Measurements from ENCODE around the gene MICU1.

DNA sequence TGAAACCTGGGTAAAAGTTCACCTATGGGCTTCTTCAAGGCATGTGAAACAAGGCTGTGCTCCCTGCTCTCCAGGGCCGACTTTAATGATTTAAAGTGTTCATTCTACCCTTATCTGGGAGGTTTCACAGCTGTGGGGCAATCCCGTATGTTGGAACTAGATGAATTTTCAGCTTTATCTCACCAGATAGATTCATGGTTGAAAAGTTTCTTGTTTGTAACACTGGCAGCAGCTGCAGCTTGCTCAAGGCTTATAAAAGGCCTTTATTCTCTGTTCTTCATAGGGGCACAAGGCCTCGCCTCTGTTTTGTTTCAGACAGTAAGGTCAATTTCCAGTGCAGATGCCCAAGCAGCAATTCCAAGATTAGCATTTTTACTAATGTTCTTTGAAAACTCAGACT, 200.7 kb downstream of the MICU1 start:
- no peak for TF ChIP-seq IRF2 (CRISPR knock-in tag; IDR thresholded peaks at IDR 0.05; ENCODE audit: borderline replicate concordance, low read depth)
- no peak for TF ChIP-seq FOXJ3 (CRISPR knock-in tag; IDR thresholded peaks at IDR 0.05; ENCODE audit: borderline replicate concordance)
- no peak for TF ChIP-seq RELA (CRISPR knock-in tag; IDR thresholded peaks at IDR 0.05; ENCODE audit: borderline replicate concordance)
- TF ChIP-seq, protein P1, sequence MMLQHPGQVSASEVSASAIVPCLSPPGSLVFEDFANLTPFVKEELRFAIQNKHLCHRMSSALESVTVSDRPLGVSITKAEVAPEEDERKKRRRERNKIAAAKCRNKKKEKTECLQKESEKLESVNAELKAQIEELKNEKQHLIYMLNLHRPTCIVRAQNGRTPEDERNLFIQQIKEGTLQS (CRISPR knock-in tag; conservative IDR thresholded peaks at IDR 0.05), result no peak
- TF ChIP-seq, protein P2, sequence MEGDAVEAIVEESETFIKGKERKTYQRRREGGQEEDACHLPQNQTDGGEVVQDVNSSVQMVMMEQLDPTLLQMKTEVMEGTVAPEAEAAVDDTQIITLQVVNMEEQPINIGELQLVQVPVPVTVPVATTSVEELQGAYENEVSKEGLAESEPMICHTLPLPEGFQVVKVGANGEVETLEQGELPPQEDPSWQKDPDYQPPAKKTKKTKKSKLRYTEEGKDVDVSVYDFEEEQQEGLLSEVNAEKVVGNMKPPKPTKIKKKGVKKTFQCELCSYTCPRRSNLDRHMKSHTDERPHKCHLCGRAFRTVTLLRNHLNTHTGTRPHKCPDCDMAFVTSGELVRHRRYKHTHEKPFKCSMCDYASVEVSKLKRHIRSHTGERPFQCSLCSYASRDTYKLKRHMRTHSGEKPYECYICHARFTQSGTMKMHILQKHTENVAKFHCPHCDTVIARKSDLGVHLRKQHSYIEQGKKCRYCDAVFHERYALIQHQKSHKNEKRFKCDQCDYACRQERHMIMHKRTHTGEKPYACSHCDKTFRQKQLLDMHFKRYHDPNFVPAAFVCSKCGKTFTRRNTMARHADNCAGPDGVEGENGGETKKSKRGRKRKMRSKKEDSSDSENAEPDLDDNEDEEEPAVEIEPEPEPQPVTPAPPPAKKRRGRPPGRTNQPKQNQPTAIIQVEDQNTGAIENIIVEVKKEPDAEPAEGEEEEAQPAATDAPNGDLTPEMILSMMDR (IDR thresholded peaks at IDR 0.05), result no peak
- no peak for TF ChIP-seq ZNF317 (CRISPR knock-in tag; IDR thresholded peaks at IDR 0.05; ENCODE audit: borderline replicate concordance, low read depth)
- TF ChIP-seq JUN (CRISPR knock-in tag; IDR thresholded peaks at IDR 0.05), result no peak
- TF ChIP-seq TEAD4 (CRISPR knock-in tag; IDR thresholded peaks at IDR 0.05), result no peak
- no peak for TF ChIP-seq NFYB (CRISPR knock-in tag; conservative IDR thresholded peaks at IDR 0.05; ENCODE audit: low read depth)
- no peak for TF ChIP-seq ELF4 (CRISPR knock-in tag; IDR thresholded peaks at IDR 0.05; ENCODE audit: low read depth)
- TF ChIP-seq, protein P3, sequence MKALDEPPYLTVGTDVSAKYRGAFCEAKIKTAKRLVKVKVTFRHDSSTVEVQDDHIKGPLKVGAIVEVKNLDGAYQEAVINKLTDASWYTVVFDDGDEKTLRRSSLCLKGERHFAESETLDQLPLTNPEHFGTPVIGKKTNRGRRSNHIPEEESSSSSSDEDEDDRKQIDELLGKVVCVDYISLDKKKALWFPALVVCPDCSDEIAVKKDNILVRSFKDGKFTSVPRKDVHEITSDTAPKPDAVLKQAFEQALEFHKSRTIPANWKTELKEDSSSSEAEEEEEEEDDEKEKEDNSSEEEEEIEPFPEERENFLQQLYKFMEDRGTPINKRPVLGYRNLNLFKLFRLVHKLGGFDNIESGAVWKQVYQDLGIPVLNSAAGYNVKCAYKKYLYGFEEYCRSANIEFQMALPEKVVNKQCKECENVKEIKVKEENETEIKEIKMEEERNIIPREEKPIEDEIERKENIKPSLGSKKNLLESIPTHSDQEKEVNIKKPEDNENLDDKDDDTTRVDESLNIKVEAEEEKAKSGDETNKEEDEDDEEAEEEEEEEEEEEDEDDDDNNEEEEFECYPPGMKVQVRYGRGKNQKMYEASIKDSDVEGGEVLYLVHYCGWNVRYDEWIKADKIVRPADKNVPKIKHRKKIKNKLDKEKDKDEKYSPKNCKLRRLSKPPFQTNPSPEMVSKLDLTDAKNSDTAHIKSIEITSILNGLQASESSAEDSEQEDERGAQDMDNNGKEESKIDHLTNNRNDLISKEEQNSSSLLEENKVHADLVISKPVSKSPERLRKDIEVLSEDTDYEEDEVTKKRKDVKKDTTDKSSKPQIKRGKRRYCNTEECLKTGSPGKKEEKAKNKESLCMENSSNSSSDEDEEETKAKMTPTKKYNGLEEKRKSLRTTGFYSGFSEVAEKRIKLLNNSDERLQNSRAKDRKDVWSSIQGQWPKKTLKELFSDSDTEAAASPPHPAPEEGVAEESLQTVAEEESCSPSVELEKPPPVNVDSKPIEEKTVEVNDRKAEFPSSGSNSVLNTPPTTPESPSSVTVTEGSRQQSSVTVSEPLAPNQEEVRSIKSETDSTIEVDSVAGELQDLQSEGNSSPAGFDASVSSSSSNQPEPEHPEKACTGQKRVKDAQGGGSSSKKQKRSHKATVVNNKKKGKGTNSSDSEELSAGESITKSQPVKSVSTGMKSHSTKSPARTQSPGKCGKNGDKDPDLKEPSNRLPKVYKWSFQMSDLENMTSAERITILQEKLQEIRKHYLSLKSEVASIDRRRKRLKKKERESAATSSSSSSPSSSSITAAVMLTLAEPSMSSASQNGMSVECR (CRISPR knock-in tag; IDR thresholded peaks at IDR 0.05; ENCODE audit: borderline replicate concordance), result no peak
- TF ChIP-seq HMGA2 (CRISPR knock-in tag; IDR thresholded peaks at IDR 0.05), result no peak
- no peak for TF ChIP-seq ZNF121 (CRISPR knock-in tag; IDR thresholded peaks at IDR 0.05)
